HT-29 (cell line): ENCODE data around the gene SRGAP2C. TPM values are rescaled to one million over a fixed set of nuclear protein-coding genes. Genes with fewer than 3 reads are reported as not detected.
"Not testable (repeated sequence)": the region's sequence is repeated elsewhere in the genome, so short reads cannot be mapped to it uniquely, and the experiment has no call there.

Experiments used
- DNase-seq: peaks from one replicate; pipeline ENCODE4 v3.0.0-alpha.2; 2015; ENCODE audit warnings: low spot score
- total RNA-seq: library from RNA; depleted of rRNA; stranded (reverse); fragments of >200 nt; shearing (Covaris generic); gene quantifications from 2 replicates; pipeline ENCODE4 v1.2.3, GENCODE V29; 2014

SRGAP2C gene
- total RNA-seq, 1 experiment from 2014 or later, result 2.3 TPM

DNA sequence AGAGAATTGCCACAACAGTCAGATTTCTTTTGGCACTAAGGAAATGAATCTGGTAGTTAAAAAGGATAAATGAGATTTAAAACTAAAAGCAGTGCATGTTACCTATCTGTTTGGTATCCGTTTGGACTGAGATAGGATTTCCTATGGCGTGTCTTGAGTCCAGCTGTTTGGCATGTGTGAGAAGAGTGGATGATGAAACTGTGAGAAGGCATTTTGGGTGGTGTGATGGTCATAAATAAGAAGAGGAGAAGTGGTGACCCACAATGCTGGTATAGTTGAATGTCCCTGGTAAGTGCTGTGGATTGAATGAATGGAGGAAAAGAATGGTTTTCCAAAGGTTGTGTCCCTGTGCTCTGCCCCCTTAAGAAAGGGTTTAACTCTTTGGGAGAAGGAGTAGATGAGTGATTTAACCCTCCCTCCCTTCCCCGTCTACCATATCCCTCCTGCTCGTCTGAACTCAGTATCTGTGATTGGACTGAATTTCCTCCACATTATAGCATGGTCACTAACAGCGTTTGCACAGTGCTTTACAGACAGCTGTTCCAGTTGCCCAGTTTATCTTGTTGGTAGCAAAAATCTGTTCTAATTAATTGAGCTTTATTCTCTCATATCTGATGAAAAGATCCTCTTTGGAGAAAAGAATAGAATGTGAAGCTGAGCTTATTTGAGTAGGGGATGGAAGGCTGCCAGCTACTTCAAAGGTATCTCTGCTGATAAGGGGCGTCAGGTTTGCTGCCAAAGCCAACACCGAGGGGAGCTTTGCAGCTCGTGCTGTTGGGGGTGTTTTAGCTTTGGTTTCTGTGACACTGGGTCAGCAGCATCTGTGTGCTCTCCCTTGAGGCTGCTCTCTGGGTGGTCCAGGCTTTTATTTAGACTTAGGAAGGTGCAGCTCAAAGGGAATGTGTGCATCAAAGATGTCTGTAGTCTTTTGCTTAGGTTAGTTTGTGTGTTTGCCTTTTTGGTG, 148.1 kb downstream of the SRGAP2C start:
- DNase-seq, result not testable (repeated sequence)

GRCh38 chr1:121337958-121338357, 153.2 kb downstream of the SRGAP2C start:
- not testable (repeated sequence) for DNase-seq

DNA sequence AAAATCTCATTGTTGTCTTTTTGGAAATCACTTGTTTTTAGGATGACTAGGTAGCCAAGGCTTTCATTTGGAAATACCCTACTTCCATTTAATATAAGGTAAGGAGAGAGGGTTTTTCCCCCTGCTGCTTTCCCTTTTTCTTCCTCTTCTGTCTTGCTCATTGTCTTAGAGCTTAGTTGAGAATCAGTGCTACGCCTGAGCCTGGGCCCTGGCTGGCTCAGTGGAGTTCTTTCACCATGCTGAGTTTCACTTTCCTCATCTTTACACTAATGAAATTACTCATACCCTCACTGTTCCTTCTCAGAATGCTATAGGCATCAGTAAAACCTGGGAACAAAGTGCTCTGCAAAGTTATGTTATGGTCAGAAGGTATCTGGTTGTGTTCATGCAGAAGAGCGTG, 154.8 kb downstream of the SRGAP2C start:
- DNase-seq, result not testable (repeated sequence)

DNA sequence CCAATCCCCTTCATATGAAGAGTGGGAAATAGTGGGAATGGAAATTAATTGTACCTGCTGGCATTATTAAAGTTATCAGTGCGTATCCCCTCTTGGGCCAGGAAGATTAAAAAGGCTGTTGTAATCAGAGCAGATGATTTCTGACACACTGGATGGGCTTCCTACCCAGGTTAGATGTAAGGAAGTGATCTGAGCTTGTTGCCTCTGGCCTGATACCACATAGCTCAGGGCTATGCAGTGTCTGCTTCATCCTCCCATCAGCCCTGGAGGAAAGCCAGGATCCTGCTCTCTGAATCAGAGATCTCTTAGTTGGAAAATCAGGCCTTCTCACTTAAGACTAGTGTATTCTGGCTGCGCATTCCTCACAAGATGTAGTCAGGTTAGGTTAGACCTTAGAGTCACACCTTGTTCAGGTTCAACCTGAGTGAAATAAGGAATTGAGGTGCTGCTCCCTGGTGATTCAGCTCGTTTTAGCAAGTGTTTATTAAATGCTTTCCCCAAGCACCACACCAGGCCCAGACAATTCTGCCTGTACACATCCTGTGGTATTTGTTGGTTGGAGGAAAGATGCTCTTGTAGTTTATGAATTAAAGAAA, 158.6 kb downstream of the SRGAP2C start:
- DNase-seq, result not testable (repeated sequence)

DNA sequence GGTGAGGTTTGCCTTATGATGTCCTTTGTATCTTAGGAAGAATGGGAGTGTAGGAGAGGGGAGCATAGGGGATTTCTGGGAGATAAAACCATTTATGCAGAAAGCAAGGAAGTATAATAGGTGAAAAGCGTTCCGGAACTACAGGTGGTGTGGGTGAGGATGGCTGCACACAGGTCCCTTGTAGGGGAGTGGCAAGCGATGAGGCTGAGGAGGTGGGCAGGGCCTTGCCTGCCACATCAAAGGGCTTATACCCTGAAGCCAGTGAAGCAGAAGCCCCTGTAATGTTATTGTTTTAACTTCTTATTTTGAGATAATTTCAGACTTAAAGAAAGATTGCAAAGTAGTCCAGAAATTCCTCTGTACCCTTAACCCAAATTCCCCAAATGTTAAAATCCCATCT, 159.6 kb downstream of the SRGAP2C start:
- not testable (repeated sequence) for DNase-seq

GRCh38 chr1:121346654-121347053, 161.9 kb downstream of the SRGAP2C start:
- not testable (repeated sequence) for DNase-seq

GRCh38 chr1:121347476-121347875, 162.7 kb downstream of the SRGAP2C start:
- not testable (repeated sequence) for DNase-seq

GRCh38 chr1:121348115-121348514, 163.3 kb downstream of the SRGAP2C start:
- DNase-seq, result not testable (repeated sequence)

DNA sequence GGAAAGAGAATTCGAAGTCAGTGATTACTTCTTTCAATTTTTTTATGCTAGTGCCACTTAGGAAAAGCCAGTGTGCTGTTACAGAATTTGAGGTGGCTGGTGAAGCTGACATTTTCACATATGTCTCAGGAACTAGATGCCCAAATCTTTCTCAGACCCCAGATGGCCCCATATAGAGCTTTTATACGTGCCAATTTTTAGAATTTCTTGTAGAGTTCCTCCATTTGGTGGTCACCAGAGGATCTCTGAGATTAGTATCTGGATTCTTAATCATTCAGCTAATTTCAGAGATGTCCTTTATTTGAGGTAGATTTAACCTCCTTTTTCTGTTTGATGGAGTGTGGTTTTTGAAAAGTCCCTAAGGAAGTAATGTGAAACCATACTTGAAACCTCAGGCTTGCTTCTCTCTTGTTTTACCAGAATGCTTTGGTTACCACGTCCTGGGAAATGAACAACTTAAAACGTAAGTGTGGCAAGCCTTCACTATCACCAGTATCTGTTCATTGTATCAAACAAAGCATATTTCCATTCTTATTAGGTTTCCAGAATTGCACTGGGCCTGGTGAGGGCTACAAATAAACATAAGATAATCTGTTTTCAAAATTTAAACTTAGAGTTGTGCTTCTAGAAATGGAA, 164.7 kb downstream of the SRGAP2C start:
- DNase-seq, result not testable (repeated sequence)

DNA sequence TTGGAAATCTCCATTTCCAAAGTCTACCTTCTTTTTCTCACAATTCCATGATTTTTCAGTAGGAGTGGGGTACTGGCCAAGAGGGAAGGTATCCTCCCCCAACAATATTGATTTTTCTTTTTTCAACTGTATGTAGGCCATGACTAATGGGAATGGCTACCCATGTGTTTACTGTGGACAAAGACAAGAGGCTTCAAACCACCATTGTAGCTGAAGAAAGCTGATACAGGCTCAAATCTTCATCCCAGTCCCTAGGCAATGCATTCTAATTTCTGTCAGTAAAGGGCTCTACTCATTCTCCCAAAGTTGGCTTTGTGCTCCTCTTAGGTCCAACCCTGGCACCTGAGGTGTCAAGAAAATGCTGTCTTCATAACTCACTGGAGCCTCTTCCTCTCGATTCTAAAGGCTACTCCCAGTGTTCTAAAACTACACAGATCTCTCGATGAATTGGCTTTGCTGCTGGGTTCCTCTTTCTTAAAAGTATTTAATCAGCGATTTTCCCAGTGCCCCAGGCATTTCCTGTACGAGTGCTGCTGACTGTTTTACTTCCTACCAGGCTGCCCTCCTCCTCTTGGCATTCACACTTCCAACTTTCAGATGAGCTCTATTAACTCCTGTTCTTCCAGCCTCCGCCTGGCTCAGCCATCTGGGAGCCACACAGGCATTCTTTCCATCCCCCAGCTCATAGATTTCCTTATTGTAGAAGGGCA, 171.1 kb downstream of the SRGAP2C start:
- DNase-seq, result not testable (repeated sequence)

DNA sequence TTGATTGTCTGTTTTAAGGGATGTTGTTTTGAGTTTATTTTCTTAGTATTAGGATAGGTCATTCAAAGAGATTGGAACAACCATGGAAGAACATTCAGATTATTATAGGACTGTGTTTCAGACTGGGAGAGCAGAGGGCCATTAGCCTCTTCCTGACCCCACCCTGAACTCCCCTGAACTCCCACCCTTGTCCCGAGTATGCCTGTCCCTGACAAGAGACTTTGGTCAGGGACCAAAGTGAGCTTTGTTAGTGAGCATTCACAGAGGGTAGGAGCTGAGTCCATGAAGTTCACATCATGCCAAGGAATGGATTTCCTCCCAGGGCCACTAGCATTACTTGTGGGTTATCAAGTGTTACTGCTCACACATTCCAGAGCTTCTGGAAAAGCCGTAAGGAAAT, 172.0 kb downstream of the SRGAP2C start:
- DNase-seq, result not testable (repeated sequence)

DNA sequence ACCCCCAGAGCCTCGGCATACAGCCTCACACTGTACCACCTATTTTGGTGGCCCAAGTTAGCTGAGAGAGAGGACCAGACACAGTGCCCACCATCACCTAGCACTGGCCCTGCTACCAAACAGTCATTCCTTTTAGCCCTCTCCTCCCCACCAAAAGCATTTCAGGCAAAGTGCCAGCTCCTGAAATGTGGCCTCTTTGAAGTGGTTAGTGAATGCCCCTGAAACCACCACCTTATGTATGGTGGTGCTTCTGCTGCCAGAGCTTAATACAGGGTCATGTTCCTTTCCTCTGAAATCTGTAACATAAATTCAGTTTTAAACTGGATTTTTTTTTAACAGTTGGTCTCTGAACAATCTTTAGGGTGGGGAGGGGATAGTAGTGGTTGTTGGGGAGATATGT, 175.8 kb downstream of the SRGAP2C start:
- not testable (repeated sequence) for DNase-seq

- not testable (repeated sequence) for DNase-seq
Measured at GRCh38 chr1:121361451-121362233, 176.9 kb downstream of the SRGAP2C start.

DNA sequence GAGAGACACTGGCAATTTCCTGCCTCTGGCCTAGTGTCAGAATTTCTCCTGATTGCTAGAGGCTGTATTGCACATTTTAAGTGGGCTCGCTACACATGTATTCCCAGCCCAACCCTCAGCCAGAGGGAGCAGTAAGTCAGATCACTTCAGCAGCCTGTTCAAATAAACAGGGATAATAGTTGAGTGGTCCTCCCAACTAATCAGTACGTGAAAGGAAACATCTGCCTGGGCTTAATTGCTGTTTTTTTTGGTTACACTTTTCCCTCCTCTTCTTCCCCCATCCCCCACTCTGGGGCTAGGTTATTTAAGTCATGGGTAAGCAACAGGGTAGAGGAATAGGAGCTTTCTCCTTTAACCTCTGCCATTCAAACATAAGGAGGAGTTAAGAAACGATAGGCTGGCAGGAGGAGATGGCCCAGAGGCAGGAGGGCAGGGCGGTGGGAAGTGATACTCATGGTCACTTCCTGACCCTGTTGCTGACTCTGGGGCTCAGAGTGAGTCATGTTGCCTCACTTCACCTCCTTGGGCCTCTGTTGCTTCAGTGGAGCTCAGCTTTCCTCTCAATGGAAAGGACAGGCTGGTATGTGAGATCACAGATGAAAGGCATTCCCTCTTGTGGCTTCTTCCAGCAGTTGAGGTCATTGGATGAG, 177.6 kb downstream of the SRGAP2C start:
- not testable (repeated sequence) for DNase-seq

DNA sequence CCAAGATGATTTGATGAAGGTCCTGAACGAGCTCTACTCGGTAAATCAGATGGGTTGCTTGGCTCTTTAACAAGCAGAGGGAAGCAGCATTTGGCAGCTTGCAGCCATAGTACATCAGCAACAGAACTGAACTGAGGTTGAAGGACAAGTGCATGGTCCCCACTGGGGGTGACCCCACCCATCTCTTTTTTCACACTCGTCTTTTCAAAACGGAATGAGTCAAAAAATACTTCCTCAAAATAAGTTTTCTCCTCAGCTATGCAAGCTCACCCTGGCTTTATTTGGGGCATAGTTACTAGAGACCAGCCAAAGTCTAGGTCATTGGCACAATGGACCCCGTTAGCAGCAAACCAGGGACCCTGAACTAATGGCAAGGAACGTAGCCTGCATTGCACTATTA, 180.5 kb downstream of the SRGAP2C start:
- DNase-seq, result not testable (repeated sequence)

DNA sequence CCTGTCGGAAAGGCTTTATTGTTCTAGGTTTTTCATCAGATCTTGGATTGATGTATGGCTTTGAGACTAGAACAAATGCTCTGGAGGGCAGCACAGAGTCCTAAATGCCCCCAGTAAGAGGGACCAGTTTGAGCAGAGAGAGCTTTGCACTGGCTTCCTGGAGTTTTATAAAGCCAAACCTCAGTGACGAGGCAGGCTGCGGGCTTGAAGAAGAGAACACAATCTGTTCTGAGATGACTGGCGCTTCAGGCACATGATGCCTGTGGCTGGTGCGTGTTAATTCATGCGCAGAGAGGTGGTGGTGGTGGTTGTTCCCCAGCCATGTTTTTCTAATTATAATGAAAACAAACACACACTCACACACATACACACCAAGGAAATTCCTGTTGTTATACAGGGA, 180.9 kb downstream of the SRGAP2C start:
- DNase-seq, result not testable (repeated sequence)

- DNase-seq, result not testable (repeated sequence)
Measured at GRCh38 chr1:121366171-121366570, 181.4 kb downstream of the SRGAP2C start.

DNA sequence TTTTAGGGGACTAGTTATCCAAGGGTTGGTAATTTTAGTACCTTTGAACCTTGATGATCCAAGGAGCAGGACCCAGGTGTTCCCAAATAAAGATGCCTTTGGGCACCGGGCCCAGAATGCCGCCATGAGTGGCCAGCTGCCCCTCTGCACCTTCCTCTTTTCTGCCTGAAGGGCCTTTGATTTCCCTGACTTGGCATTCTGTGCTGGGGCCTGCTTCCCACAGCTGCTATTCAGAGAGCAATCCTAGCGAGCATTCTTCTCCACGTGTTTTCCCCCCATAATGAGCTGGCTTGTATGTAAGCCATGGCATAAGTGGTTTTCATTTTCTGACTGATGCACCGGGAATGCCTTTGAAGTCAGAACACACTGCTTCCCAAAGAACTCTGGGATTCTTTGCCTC, 184.1 kb downstream of the SRGAP2C start:
- DNase-seq, result not testable (repeated sequence)

DNA sequence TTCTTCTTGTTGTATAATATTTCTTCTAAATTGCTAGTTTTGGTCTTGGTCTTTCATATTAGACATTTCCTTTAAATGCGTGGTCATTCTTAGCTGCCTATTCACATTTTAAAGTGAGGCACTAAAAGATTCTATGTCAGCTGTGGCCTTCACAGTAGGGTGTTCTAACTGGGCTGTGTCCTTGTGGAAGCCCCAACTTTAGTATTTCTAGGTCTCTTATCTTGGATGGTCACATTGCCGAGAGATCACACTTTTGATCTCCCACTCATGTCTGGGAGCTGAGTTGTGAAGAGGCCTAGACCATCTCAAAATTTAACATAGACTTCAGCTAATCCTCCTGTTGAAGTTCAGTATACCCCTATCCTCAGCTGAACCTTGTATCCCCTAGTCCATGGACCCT, 185.2 kb downstream of the SRGAP2C start:
- not testable (repeated sequence) for DNase-seq

- DNase-seq, result not testable (repeated sequence)
Measured at GRCh38 chr1:121374851-121375367, 190.1 kb downstream of the SRGAP2C start.
